Neural cell (in vitro differentiated cells): ENCODE data around the gene PLAGL1. TPM values are rescaled to one million over a fixed set of nuclear protein-coding genes. Genes with fewer than 3 reads are reported as not detected.

Experiments used
- H2AFZ ChIP-seq: fragments of 200-600, 300-800 bp; sonication (generic), shearing (Covaris generic); 2 replicates; pipeline ENCODE4 v1.6.0; 2014; ENCODE audit warnings: low read depth, mild to moderate bottlenecking, antibody characterized with exemption, low read length, moderate library complexity
- H3F3A ChIP-seq: fragments of 200-600 bp; shearing (Covaris generic); 2 replicates; pipeline ENCODE4 v1.6.1; 2016; ENCODE audit warnings: mild to moderate bottlenecking, moderate library complexity, mixed read lengths, antibody characterized with exemption, low read length; ENCODE audit not compliant: insufficient read depth, poor library complexity, severe bottlenecking
- H3K27ac ChIP-seq: fragments of 200-600, 300-800 bp; sonication (generic), shearing (Covaris generic); 2 replicates; pipeline ENCODE4 v1.5.1; 2014; ENCODE audit warnings: mild to moderate bottlenecking, low read length, moderate library complexity
- H3K27me3 ChIP-seq: fragments of 300-800, 200-600 bp; sonication (generic), shearing (Covaris generic); 2 replicates; pipeline ENCODE4 v1.6.0; 2014; ENCODE audit warnings: mild to moderate bottlenecking, low read depth, low read length, moderate library complexity; ENCODE audit not compliant: insufficient read depth
- H3K36me3 ChIP-seq: fragments of 300-800, 200-600 bp; sonication (generic), shearing (Covaris generic); 2 replicates; pipeline ENCODE4 v1.5.1; 2014; ENCODE audit warnings: mild to moderate bottlenecking, antibody characterized with exemption, low read length, moderate library complexity; ENCODE audit not compliant: insufficient read depth
- H3K4me2 ChIP-seq: fragments of 300-800, 200-600 bp; sonication (generic), shearing (Covaris generic); 2 replicates; pipeline ENCODE4 v1.6.0; 2014; ENCODE audit warnings: mild to moderate bottlenecking, low read length
- H3K4me3 ChIP-seq: fragments of 300-800, 200-600 bp; sonication (generic), shearing (Covaris generic); 2 replicates; pipeline ENCODE4 v1.5.1; 2014; ENCODE audit warnings: mild to moderate bottlenecking, low read length, moderate library complexity
- H3K79me2 ChIP-seq: fragments of 200-600 bp; shearing (Covaris generic); replicated peaks from 2 replicates; pipeline ENCODE4 v1.6.0; 2014; ENCODE audit warnings: mild to moderate bottlenecking, low read length, moderate library complexity; ENCODE audit not compliant: insufficient read depth
- H3K9ac ChIP-seq: fragments of 300-800, 200-600 bp; sonication (generic), shearing (Covaris generic); 2 replicates; pipeline ENCODE4 v1.6.1; 2016; ENCODE audit warnings: mild to moderate bottlenecking, low read length, mixed read lengths
- H3K9me2 ChIP-seq: fragments of 200-600 bp; shearing (Covaris generic); 2 replicates; pipeline ENCODE4 v1.6.1; 2016; ENCODE audit warnings: mild to moderate bottlenecking, low read length, mixed read lengths; ENCODE audit not compliant: insufficient read depth
- H3K9me3 ChIP-seq: fragments of 200-600, 300-800 bp; sonication (generic), shearing (Covaris generic); 2 replicates; pipeline ENCODE4 v1.6.1; 2016; ENCODE audit warnings: mild to moderate bottlenecking, mixed run types, low read length, moderate library complexity, mixed read lengths
- H4K20me1 ChIP-seq: fragments of 200-600 bp; shearing (Covaris generic); 2 replicates; pipeline ENCODE4 v1.6.1; 2016; ENCODE audit warnings: mild to moderate bottlenecking, mixed run types; ENCODE audit not compliant: insufficient read depth
- CTCF ChIP-seq: fragments of 450-650 bp; IDR thresholded peaks from 2 replicates; pipeline ENCODE4 v1.5.1; 2014; ENCODE audit warnings: antibody characterized with exemption, mild to moderate bottlenecking, moderate library complexity; ENCODE audit not compliant: poor library complexity, severe bottlenecking
- EP300 ChIP-seq: fragments of 450-650 bp; conservative IDR thresholded peaks from 2 replicates; pipeline ENCODE4 v1.6.1; 2014; ENCODE audit warnings: antibody characterized with exemption, mild to moderate bottlenecking, moderate library complexity; ENCODE audit not compliant: poor library complexity, severe bottlenecking
- EZH2 ChIP-seq: fragments of 200-600, 300-800 bp; shearing (Covaris generic), sonication (generic); IDR thresholded peaks from 2 replicates; pipeline ENCODE4 v1.6.1; 2014; ENCODE audit warnings: antibody characterized with exemption, low read length, borderline replicate concordance, mild to moderate bottlenecking; ENCODE audit not compliant: insufficient read depth, poor library complexity, severe bottlenecking
- MXI1 ChIP-seq: fragments of 450-650 bp; conservative IDR thresholded peaks from 2 replicates; pipeline ENCODE4 v1.6.1; 2014; ENCODE audit warnings: antibody characterized with exemption, mild to moderate bottlenecking; ENCODE audit not compliant: poor library complexity, severe bottlenecking
- POLR2AphosphoS5 ChIP-seq: IDR thresholded peaks from 2 replicates; pipeline ENCODE4 v1.6.1; 2012
- RAD21 ChIP-seq: fragments of 450-650 bp; conservative IDR thresholded peaks from 2 replicates; pipeline ENCODE4 v1.6.1; 2014; ENCODE audit warnings: antibody characterized with exemption, mild to moderate bottlenecking, moderate library complexity
- REST ChIP-seq: IDR thresholded peaks from 2 replicates; pipeline ENCODE4 v1.6.1; 2012; ENCODE audit warnings: borderline replicate concordance
- SMC3 ChIP-seq: fragments of 450-650 bp; conservative IDR thresholded peaks from 2 replicates; pipeline ENCODE4 v1.6.1; 2014; ENCODE audit warnings: antibody characterized with exemption, mild to moderate bottlenecking, moderate library complexity; ENCODE audit not compliant: poor library complexity
- TAF1 ChIP-seq: IDR thresholded peaks from 2 replicates; pipeline ENCODE4 v1.6.1; 2012; ENCODE audit warnings: low read depth
- polyA plus RNA-seq: library from polyadenylated mRNA; depleted of rRNA; stranded (reverse); fragments of >200 nt; gene quantifications from 2 replicates; pipeline ENCODE4 v1.2.3, GENCODE V29; 2014

PLAGL1 gene
- polyA plus RNA-seq, 1 donor from 2014 or later = 22.3 TPM

- Histone ChIP-seq H3K79me2 (no peaks in the 10 kb centered on the region), H4K20me1 (no peaks in the 10 kb centered on the region), H2AFZ (peak overlapping the region; percentile 17), H3K4me3 (no peak overlapping the region), H3K9me3 (no peaks in the 10 kb centered on the region), H3K9ac (no peak overlapping the region), H3K27me3 (peaks cover 25% of the 10 kb centered on the region), H3K4me2 (no peak overlapping the region), H3F3A (no peaks in the 10 kb centered on the region), H3K36me3 (no peaks in the 10 kb centered on the region), H3K9me2 (no peaks in the 10 kb centered on the region), H3K27ac (peak overlapping the region; percentile 28)
- TF ChIP-seq MXI1 = no peak
- no peak for TF ChIP-seq RAD21
- no peak for TF ChIP-seq EZH2
- TF ChIP-seq REST = peak; percentile 45
- TF ChIP-seq TAF1 = no peak
- TF ChIP-seq CTCF = no peak
Observed at GRCh38 chr6:143973097-143973966, 34.7 kb downstream of the PLAGL1 start.

DNA sequence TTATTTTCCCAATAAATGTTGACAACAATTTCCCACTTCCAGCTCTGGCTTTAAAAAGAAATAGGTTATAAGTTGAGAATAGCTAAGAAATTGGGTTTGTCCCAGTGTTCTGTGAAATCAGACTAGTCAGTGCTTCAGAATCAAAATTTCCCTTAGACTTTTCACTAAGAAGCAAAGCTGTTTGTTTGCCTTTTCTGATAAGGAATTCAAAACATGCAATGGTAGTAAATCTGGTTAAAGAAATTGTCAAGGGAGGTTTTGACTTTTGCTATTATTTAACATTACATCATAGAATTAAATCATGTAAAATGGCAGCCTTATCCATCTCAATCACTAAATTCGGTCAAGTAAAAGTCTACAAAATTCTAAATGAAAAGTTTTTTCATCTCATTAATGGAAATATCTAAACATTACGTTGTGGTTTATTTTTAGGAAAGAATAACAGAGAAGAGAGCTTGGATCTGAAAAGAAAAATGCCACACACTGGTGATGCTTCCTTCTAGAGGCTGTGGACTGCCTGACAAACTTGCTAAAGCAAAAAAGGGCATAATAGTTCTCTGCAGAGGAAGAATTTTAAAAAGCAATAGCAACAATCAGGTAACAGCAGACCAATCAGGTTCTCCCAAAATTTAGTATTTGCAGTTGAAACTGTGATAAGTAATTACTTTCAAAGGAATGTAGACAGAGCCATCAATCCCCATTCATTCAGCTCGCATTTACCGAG is 36.4 kb downstream of the PLAGL1 start:
- H3K27ac ChIP-seq = no peak overlapping the region
- no peaks in the 10 kb centered on the region for H3K79me2 ChIP-seq
- H3F3A ChIP-seq = no peaks in the 10 kb centered on the region
- no peak overlapping the region for H3K9ac ChIP-seq
- no peaks in the 10 kb centered on the region for H3K9me2 ChIP-seq
- no peaks in the 10 kb centered on the region for H3K9me3 ChIP-seq
- H3K4me2 ChIP-seq = no peak overlapping the region
- H4K20me1 ChIP-seq = no peaks in the 10 kb centered on the region
- H3K4me3 ChIP-seq = no peak overlapping the region
- no peak for TF ChIP-seq EZH2
- TF ChIP-seq MXI1 = no peak
- TF ChIP-seq RAD21 = no peak
- no peak for TF ChIP-seq REST
- TF ChIP-seq POLR2AphosphoS5 = no peak
- no peak for TF ChIP-seq EP300
- no peak for TF ChIP-seq TAF1
- no peak for TF ChIP-seq SMC3
- TF ChIP-seq CTCF = no peak
- peaks cover 25% of the 10 kb centered on the region for H3K27me3 ChIP-seq
- H2AFZ ChIP-seq = no peak overlapping the region
- no peaks in the 10 kb centered on the region for H3K36me3 ChIP-seq
